GM19099 (cell line): ENCODE data around the gene DCX.

ENCODE experiments used
- POLR2A ChIP-seq: IDR thresholded peaks from 3 replicates; pipeline ENCODE4 v1.6.1; 2011; ENCODE audit warnings: low read depth; ENCODE audit not compliant: insufficient read length; ENCODE audit errors: extremely low read depth

The DCX gene

DNA sequence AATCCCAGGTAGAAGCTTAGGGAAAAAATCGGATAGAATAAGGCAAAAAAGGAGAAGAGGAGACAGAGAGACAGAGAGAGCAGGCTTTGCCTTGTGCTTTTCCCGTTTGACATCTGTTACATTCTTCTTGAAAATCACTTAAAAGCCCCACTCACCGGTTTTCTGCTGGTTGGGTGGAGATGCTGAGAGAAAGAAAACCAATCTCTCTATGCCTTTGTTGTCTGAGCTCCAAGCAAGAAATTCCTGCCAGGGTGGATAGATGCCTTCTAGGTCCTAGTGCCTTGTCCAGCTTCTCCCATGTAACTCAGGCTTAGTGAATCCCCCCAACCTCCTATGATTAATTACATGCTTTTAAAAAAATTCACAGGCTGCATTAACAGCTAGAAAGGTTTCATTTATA, at the start of gene DCX:
Gene DCX (minus strand): TSS at position 210 of the 400 bp plus-strand sequence. CDS start 1,794 bp downstream, outside the sequence.
- no peak for TF ChIP-seq POLR2A

DNA sequence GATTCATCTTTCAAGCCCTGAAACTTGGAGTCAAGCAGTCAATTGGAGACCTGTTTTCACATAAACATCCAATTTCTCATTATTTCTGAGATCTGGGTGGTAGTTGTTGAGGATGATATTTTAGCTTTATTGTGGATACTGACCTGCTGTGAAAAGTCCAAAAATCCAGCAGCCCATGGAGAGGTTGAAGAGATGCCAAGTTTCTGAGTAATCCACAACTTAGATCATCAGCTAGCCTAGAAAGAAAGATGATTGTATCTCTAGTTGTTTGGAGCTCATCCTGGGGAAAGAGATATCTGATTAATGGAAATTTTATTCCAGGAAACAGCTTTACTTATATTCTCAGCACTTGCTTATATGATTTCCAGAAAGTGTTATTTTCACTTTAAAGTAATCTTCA, 48.6 kb upstream of the DCX start:
- TF ChIP-seq POLR2A, result no peak

DNA sequence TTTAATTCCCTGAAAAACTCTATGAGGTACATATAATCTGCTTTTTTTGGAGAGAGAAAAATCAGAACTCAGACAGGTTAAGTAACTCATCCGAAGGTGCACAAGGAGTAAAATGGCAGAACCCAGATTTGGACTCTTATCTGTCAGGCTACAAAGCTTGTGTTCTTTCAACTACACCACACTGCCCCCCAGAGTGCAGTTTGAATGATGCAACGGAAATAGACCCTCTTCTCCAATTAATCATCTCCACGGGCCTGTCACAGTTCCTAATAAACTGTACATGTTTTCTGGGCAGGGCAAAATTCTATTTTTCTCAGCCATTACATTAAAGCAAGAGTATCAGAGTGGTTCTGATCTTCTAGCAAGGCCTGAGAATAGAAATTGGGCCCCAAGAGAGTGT, 35.3 kb upstream of the DCX start:
- TF ChIP-seq POLR2A, result no peak

DNA sequence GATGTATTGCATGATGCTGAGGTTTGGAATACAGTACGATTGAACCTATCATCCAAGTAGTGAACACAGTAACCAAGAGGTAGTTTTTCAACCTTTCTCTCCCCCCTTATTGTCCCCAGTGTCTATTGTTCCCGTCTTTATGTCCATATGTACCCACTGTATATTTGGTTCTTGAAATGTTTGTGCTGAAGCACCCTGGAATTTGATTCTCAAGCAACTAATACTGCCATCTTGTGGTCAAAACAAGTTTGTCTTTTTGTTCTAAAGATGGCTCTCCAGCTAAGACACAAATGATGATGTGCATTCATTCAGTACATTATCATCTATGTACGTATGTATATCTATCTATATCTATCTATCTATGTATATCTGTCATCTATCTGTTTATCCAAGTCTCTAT, 33.5 kb upstream of the DCX start:
- no peak for TF ChIP-seq POLR2A

DNA sequence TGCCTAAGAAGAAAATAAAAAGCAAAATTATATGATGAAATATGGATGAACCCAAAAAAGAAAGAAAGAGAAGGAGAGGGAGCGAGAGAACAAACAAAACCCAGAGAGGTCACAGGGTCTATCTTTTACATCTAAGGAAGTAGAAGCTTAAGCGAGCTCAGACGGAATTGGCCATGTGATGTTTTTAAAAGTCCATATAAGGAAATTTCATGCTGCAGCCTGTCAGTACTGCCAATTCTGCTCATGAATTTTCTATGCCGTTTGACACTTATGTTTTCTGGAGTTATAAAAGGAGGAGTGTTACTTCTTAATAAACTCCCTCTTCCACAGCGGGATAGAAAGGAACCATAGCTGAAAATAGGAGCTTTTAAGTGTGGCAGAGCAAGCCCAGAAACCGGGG, 32.9 kb upstream of the DCX start:
- no peak for TF ChIP-seq POLR2A

DNA sequence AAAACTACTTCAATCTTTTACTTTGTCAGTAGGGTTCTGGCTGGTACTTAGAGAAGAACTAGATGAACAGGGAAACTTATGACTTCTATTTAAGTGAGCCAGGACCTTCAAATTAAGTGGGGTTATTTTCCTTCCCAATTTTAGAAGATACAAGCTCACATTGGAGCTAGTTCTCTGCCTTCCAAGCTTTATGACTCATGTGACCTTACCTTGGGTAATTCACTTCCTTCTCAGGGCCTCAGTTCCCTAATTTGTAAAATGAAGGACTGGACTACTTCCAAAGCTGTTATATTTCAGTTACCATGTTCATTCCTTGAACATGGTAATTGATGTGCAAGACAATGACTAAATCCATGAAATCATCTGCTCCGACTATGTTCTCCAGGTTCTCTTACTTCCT, 32.0 kb upstream of the DCX start:
- no peak for TF ChIP-seq POLR2A

DNA sequence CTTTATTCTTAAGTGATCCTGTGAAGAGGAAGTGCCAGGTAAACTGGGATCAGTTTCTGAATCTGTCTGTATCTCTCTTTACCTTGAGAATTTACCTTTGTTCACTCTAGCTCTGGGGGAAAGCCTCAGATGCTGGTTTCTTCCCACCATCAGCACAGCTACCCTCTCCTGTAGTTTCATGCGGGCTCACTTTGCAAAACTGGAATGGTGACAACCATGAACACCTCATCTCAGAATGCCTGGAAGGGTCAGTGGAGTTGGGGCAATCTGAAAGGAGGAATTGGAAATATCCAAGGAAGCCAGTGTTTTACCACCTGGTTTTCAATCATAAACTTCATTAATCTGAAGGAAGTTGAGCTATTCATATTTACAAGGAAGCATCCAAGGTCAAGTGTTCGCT, 30.8 kb upstream of the DCX start:
- TF ChIP-seq POLR2A, result no peak

DNA sequence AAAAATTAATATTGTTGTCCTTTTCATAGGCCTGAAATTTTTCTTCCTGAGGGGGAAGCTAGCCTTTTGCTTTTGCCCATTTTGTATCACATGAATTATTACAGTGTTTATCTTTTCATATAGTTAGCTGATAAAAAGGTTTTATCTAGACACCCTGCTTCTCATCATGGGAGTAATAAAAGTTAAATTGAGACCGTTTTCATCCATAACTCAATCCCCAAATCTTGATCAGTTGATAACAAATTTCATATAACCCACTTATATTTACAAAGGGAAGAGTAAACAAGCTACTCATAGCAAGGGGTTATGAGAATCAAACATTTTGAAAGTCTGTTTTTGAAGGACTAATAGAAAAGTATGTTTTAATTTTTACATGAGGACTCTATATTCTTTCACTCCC, 23.5 kb upstream of the DCX start:
- no peak for TF ChIP-seq POLR2A

DNA sequence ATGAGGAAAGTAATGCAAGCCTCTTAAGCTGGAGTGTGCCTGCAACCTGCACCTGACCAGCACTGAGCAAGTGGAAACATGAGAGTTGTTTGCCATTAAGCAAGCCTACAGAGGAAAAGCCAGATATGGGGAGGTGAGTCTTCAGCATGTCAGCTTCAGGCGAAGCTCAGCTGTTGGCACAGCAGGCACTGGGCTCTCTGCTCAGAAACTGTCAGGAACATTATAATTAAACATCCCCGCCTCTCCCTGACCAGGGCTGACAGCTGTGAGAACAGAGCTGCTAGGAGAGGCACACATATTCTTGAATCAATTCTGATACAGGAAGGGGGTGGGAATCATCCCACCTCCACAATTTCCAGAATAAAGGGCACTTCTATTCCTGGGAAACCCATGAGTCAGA, 19.0 kb upstream of the DCX start:
- TF ChIP-seq POLR2A, result no peak

DNA sequence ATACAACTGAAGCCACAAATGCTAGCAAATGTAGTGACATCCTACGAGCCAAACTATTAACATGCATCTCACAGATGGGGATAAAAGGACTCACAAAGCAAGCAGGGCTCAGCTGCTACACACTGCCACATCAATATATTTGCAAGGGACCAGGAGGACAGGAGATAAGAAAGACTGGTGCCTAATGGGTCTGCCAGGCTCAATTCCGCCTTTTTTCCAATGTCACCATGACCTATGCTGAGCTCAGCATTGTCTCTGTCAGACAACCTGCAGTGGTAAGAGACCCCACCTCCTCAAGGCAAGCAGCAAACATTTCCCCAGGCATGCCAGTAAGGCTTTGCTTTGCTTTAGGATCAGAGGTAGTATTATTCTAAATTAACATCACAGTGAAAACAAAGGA, 435 bp downstream of the DCX start:
- TF ChIP-seq POLR2A, result no peak

DNA sequence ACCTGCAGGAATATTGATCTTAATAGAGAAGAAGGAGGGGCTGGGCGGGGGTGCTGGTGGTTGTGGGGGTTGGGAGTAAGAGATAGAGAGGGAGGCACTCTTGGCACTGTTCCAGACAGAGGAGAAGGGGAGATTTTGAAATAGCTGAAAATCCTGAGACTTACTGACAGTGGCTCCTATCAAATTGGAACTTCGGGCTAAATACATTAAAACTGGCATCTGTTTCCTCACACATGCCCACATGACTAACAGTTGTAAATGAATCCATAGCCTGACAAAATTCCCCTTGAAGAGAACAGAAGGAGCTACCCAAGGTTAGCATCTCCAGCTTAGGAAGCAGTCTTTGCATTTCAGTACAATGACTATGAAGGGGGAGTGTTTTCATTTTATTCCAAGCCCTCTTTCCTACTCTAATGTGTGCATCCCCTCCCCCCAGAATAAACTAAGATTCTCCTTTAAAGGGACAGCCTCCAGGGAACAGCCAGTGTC, 1.4 kb downstream of the DCX start:
- no peak for TF ChIP-seq POLR2A

DNA sequence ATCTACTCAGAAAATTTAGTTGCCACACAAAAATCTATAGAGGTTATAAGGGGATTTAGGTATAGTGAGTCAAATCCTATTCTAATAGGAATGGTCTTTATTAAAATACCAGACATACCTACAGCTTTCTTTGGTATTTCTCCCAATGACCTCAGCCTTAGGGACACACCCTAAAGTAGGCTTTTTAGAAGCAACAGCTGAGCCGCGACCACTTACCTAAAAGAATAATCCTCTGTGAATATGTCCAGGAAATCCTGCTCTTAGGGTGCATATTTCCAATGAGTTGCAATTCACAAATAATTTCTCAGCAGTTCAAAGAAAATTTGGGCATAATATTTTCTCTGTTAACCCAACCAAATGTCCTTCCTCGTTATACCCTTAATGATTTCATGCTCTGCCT, 2.7 kb downstream of the DCX start:
- TF ChIP-seq POLR2A, result no peak

DNA sequence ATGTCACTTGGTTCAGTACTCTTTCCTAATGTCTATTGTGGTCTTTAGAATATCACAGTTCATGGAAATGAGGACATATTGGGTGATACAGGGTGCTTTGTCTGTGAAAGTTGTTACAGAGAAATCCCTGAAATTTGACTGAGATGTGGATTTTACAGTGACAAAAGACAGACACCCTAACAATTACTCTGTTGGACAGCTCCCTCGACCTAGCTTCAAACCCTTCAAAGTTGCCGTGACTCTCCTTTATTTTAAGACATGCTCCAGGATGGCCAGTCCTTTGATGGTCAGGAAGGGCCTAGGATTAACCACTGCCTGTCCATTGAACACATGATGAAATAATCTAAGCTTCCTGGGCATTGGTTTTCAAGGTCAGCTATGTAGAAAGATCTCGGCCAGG, 4.0 kb downstream of the DCX start:
- no peak for TF ChIP-seq POLR2A

DNA sequence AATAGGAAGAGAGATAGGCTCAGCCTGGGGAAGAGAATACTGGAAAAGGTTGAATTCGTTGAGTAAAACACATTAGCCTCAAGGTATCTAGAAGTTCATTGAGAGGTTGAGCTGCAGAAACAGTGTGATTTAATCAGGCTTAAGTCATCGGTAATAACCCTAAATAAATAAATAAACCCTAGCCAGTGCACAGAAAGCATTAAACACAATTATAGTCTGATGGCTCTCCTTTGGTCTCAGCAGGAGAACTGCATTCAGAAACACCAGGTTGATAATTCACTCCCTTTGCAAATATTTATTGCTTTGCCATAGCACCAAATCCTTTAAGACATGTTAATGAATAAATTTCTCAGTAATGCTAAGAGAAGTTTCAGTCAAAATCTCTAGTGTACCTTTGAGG, 9.6 kb downstream of the DCX start:
- no peak for TF ChIP-seq POLR2A

DNA sequence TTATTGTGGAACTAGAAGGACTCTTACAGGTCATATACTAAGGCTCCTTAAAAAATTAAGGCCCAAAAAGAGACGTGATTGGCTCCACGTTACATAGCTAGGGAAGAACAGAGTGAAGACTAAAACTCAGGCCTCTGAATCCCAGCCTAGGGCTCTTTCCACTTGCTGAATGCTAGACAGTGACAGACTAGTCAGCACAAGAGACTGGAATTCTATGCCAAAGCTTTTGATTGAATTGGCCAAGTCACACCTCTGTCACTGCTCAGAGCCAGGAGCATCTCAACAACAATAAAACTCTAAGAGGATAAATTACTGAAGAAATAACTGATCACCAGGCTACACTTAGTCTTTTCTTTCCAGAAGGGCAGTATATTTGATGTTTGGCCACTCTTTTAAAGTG, 16.8 kb downstream of the DCX start:
- TF ChIP-seq POLR2A, result no peak

DNA sequence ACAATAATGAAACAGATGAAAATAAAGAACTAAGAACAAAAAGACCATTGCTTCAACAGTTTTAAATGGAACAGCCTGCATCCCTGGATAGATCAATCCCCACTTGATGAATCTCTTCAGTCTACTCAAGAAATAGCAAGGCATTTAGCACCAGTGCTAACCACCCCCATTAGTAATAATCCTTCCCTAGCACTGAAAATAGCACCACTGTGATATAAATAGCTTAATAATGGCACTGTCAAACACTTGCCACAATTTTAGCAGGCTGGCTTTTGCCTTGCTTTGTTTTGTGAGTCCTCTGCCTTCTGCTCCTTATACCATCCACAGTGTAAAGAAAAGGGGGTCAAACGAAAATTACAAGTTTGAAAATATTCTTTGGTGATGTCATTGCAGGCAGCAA, 17.4 kb downstream of the DCX start:
- TF ChIP-seq POLR2A, result no peak

DNA sequence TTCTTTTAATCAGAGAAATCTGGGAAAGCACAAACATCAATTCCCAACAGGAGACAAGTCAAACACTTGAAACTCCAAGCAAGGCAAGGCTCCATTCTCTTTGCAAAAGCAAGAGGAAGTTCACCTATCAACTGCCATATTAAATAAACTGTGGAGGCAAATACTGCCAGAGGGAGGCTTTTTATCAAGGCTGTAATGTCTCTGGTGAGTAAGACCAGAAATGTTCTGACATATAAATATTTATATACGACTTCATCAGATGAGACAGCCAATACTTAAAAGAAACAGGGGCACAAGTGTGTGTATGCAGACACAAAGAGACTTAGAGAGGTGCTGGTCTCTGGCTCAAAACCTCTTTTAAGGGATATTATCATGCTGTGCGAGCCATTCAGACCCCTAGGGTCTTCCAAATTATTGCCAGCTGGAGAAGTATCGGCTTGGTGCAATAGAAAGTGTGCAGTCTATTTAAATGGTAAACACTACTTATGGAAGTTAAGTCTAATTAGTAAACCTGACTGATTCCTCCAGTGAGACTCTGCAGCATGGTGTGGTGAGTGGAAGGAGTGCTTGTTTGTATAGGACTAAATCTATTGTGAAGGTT, 24.4 kb downstream of the DCX start:
- no peak for TF ChIP-seq POLR2A
